Right hindlimb (tissue), 1 donor: Measurements from ENCODE around the gene CTDSP1.
A peak's percentile ranks its signal among the peaks of the same experiment; 100 is the strongest.

Source experiments
- DNase-seq: peaks from one replicate; pipeline ENCODE4 v3.0.0-alpha.2; 2018

CTDSP1 gene, protein sequence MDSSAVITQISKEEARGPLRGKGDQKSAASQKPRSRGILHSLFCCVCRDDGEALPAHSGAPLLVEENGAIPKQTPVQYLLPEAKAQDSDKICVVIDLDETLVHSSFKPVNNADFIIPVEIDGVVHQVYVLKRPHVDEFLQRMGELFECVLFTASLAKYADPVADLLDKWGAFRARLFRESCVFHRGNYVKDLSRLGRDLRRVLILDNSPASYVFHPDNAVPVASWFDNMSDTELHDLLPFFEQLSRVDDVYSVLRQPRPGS

DNA sequence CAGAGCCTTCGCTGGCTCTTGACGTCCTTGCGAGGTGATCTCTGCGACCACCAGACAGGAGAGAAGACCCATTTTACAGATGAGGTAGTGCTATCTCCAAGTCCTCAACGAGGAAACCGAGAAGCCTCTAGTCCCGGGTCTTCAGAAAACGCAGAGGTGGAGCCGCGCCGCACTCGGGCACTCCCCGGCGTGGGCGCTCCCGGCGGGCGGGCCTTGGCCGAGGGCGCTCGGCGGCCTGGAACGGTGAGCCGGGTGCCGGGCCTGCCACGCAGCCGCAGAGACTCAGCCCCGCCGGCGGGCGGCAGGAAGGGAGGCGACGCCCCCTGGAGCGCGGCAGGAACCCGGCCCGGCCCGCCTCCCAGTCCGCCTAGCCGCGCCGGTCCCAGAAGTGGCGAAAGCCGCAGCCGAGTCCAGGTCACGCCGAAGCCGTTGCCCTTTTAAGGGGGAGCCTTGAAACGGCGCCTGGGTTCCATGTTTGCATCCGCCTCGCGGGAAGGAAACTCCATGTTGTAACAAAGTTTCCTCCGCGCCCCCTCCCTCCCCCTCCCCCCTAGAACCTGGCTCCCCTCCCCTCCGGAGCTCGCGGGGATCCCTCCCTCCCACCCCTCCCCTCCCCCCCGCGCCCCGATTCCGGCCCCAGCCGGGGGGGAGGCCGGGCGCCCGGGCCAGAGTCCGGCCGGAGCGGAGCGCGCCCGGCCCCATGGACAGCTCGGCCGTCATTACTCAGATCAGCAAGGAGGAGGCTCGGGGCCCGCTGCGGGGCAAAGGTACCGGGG is at the start of gene CTDSP1:
CTDSP1 (plus strand) TSS at position 478 of the 776 bp plus-strand sequence; CDS start at position 701, 223 bp downstream.
- peak; percentile 99 for DNase-seq

DNA sequence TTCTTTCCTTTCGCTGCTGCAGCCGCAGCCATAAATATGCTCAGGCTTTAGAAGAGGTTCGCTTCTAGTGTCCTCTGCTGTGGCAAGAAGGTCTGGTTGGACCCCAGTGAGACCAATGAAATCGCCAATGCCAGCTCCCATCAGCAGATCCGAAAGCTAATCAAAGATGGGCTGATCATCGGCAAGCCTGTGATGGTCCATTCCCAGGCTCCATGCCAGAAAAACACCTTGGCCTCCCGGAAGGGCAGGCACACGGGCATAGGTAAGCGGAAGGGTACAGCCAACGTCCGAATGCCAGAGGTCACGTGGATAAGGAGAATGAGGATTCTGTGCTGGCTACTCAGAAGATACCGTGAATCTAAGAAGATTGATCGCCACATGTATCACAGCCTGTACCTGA is 45.6 kb upstream of the CTDSP1 start:
- DNase-seq, result no peak

DNA sequence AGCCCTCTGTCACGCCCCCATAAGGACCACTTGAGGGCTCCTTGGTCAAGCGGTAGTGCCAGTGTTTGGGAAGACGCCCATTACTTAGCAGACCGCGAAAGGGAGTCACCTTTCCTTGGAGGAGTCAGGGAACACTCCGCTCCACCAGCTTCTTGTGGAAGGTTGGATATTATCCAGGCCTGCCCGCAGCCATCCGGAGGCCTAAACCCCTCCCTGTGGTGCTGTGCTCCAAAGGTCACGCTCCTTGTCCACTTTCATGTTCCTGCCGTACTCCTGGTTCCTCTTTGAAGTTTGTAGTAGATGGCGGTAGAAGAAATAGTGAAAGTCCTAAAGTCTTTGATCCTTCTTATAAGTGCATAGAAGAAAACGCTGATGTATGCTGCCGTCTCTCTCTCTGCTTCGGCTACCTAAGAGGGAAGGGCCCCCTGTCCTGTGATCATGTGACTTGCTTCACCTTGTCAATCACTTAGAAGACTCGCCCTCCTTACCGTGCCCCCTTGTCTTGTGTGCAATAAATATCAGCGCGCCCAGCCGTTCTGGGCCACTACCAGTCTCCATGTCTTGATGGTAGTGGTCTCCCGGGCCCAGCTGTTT is 44.7 kb upstream of the CTDSP1 start:
- no peak for DNase-seq

DNA sequence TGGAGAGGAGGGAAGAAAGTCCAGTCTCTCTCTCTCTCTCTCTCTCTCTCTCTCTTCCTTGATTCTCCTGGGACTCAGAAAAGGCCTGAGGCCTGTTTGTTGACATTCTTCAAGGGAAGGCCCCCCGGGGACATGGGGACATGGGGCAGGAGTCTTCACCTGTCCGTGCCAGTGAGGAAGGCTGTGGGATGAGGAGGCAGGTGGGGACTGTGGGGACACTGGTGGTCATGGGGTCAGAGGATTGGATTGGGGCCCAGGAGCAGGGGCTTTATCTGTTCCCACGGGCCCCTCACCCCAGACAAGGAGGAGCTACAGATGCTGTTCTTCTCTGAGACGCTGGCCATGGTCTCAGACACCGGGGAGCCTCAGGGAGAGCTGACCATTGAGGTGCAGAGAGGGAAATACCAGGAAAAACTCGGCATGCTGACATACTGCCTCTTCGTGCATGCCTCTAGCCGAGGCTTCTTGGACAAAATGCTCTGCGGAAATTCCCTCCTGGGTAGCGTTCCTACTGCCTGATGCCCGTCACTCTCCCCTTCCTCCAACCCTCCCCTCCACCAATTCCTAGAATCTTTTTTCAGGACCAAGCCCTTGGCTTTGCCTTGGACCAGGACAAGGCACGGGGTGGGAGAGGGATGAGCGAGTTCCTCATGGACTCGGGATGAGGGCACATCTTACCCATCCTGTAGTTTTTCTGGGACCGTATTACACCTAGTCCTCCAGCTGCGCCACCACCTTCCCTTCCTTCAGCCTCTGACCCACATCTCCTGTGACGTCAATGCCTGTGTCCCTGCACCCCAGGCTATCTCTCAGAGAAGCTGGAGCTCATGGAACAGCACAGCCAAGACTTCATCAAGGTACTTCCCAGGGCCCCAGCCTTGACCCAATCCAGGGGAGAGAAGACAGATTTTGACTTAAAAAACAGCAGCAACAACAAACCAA is 42.2 kb upstream of the CTDSP1 start:
- no peak for DNase-seq

DNA sequence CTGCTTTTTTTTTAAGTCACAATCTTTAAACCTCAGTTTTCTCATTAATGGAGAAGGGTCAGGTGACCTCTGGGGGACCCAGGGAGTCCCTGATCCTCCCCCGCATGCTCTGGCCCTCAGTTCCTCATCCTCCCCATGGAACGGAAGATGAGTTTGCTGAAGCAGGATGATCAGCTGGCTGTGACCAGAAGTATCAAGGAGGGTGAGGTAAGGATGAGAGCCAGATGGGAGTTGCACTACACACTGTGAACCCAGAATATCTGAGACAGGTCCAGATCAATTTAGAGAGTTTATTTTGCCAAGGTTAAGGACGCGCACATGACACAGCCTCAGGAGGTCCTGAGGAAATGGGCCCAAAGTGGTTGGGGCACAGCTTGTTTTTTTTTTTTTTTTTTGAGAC is 39.2 kb upstream of the CTDSP1 start:
- DNase-seq, result no peak

DNA sequence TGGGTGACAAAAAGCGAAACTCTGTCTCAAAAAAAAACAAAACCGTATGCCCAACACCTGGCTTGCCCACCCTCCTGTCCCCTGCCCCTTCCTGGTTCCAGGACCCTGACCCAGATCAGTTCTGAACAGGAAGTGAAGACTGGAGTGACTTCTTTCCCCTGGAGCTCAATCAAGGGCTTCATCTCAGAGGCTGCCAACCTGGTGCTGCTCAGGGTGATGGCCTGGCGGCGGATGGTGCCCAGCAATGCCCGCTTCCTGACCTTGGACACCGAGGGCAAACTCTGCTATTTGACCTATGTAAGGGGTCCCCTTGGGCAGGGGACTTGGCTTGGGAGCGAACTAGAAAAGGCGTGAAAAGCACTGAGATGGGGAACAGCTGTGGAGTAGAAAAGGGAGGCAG is 37.1 kb upstream of the CTDSP1 start:
- DNase-seq, result no peak

DNA sequence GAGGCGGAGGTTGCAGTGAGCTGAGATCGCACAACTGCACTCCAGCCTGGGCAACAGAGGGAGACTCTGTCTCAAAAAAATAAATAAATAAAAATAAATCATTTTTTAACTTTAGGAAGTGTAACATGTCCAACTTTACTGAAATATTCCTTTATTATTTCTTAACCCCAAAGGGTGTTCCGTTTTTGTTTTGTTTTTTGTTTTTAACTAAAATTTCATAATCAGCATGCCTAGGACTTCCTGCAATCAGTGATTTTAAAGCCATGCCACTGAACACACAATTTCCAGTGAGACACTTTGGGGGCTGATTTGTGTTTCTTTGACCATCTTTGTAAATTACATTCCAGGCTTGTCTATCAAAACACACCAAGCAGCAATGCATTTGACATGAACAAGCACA is 35.9 kb upstream of the CTDSP1 start:
- no peak for DNase-seq

DNA sequence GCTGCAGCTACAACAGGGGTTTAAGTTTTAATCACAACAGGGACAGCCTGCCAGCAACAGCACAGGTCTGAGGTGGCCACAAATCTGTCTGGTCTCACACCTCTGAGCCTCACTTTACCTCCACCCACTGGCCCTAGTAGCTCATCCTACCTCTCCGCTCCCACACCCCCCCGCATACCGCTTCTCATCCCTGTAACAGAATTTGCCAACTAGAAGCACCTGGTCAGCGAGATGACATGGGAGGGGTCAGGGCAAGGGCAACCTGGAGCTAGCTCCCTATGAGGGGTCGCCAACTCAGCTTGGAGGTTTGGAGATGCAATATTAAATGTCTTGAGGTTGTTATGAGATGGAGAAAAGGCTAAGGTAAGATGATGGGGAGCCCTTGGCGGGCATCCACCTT is 35.5 kb upstream of the CTDSP1 start:
- no peak for DNase-seq

DNA sequence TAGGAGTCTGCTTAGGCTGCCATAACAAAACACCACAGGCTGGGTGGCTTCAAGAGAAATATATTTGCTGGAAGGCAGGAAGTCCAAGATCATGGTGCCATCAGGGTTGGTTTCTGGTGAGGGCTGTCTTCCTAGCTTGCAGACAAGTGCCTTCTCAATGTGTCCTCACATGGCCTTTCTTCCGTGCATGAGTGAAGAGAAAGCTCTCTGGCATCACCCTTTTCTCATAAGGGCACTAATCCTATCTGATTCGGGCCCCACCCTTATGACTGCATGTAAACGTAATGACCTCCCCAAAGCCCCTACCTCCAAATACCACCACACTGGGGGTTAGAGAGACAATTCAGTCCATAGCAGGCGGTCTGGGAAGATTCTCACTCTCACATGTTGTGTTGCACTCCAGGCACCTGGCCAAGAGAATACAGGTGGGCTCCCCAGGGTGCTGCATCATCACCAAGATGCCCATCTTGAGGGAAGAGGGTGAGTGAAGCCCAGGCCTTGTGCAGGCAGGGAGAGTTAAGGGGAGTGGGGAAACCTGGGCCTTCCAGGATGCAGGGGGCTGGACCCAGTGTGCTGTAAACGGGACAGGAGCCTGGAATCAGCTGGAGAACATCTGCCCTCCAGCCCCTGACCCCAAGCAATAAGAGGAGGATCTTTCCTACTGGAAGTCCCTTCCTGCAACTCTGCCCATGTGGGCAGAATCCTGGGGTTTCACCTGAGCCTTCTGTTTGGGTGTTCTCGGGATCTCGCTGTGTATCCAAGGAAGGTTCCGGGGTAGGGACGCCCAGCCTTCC is 32.9 kb upstream of the CTDSP1 start:
- no peak for DNase-seq

DNA sequence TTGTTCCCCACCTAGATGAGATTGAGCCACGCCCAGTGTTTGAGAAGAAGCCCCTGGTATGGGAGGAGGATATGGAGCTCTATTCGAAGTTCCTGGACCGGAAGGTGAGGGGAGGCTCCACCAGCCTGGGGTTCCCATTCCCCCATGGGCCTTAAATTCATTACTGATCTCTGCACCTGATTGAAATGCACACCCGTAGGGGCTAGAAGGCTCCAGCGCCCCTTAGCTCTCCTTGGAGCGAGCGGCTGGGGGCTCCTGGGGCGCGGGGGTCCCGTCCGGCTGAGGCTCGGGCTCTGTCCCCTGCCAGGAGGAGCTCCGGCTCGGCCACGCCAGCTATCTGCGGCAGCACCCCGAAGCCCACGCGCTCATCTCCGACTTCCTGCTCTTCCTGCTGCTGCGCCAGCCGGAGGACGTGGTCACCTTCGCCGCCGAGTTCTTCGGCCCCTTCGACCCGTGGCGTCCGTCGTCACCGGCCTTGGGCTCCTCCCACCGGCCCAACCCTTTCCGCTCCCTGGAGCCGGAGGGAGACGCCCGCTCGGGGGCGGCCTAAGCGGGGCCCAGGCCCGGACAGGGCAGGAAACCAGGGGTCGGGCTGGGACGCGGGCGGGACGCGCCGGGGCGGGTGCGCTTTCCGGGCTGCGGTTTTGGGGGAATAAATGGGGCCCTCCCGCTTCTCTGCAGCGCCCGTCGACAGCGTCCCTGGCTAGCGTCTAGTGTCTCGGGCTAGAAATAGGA is 32.1 kb upstream of the CTDSP1 start:
- peak; percentile 91 for DNase-seq

DNA sequence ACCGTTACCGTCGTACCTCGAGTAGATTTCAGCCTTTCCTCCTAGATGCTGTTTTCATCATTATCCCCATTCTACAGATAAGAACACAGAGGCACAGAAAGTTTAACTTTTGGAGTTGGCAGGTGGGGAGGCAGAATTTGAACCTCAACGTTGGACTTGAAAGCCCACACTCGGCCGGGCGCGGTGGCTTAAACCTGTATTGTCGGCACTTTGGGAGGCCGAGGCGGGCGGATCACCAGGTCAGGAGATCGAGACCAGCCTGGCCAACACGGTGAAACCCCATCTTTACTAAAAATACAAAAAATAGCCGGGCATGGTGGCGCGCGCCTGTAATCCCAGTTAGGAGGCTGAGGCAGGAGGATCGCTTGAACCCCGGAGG is 31.5 kb upstream of the CTDSP1 start:
- DNase-seq, result no peak

DNA sequence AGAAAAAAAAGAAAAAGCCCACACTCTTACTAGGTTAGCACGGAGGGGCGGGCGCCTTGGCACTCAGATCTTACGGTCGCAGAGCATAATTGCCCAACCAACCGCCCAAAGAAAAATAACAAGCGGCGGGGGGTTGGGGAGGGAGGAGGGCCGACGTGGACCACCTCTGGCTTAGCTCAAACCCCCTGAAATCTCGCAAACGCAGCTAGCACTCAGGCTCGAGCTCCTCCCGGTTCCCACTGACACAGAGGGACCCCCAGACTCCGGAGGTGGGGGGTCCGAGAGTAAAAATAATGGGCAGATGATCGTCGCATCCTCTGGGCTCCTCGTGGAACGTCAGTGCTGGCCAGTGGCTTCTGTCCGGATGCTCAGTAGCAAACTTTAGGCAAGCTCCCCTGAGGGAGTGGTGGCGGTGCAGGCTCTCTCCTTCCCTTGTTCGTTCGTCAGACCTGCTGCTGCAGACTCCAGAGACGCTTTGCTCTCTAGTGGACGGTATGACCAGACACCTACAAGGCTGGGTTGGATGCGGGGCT is 31.0 kb upstream of the CTDSP1 start:
- no peak for DNase-seq

DNA sequence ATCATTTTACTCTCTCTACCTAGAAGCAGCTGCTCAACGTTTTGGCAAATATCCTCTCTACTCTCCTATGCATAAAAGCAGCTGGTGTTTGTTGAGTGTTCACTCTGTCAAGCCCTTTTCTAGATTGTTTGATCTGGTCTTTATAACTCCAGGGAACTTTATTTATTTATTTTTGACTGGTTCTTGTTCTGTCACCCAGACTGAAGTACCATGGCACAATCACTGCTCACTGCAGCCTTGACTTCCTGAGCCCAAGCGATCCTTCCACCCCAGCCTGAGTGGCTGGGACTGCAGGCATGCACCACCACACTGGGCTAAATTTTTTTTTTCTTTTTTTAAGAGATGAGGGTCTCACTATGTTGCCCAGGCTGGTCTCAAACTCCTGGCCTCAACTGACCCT is 30.3 kb upstream of the CTDSP1 start:
- no peak for DNase-seq

DNA sequence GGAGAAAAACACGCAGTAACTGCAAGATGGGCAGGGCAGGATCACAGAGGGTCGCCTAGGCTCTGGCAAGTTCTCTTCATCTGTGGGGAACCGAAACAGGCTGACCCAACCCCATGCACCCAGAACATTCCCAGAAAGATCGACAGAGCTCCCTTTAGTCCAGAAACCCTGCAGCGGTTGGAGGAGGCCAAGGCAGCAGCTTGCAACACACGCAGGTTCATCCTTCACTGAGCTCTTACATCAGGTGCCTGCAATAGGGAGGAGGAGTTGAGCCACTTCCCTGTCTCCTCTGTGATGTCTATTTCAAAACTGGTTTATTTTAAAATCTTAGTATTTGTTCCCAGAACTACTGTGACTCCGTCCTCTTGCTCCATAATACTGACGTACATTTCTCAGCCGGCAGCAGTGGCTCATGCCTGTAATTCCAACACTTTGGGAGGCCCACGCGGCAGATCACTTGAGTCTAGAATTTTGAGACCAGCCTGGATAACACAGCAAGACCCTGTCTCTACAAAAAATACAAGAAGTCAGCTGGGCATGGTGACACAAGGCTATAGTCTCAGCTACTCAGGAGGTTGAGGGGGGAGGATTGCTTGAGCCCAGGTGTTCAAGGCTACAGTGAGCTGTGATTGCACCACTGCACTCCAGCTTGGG is 29.1 kb upstream of the CTDSP1 start:
- DNase-seq, result no peak

DNA sequence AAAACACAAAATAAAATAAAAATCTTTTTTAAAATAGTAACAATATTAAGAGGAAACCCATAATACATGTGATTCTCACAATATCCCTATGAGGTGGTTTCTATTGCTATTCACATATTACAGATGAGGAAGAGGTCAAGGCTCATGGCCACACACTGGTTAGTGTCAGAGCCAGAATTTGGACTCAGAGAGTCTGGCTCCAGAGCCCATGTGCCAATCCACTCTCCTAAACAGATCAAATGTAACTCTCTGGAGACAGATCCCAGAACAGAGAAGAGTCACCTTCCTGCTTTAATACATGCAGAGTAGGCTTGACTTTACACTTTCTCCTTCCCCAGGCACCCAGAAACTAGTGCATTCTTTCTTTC is 27.7 kb upstream of the CTDSP1 start:
- DNase-seq, result no peak

DNA sequence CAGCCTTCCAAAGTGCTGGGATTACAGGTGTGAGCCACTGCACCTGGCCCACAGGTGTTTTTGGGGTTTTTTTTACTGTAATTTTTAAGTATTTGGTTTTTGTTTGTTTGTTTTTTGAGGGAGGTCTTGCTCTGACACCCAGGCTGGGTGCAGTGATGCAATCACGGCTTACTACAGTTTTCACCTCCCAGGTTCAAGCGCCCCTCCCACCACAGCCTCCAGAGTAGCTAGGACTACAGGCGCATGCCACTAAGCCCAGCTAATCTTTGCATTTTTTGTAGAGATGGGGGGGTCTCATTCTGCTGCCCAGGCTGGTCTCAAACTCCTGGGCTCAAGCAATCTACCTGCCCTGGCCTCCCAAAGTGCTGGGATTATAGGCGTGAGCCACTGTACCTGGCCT is 24.9 kb upstream of the CTDSP1 start:
- DNase-seq, result no peak

DNA sequence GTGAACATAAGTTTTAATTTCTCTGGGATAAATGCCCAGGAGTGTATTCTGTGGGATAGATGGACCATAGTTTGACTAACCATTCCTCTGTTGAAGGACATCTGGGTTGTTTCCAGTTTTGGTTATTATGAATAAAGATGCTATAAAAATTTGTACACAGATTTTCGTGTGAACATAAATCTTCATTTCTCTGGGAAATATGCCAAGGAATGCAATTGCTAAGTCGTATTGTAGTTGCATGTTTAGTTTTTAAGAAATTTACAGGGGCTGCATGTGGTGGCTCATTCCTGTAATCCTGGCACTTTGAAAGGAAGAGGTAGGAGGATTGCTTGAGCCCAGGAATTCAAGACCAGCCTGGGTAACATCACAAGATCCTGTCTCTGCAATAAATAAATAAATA is 24.5 kb upstream of the CTDSP1 start:
- no peak for DNase-seq

DNA sequence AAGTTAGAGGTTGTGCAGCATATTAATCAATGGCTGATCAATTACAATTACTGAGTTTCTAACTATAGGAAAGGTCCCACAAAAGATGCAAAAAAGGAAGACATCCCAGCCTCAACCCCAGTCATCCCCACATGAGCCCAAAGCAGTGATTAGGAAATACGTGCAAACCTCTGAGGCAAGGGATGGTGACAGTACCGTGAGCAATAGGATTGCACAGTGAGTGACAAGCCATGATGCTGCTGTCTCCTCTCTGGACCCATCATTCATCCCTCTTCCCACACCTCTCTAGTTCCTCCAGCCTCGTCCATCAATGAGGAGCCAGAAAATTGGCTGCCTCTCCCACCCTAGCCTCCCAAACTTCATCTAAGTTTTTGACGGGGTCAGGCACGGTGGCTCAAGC is 21.6 kb upstream of the CTDSP1 start:
- no peak for DNase-seq

DNA sequence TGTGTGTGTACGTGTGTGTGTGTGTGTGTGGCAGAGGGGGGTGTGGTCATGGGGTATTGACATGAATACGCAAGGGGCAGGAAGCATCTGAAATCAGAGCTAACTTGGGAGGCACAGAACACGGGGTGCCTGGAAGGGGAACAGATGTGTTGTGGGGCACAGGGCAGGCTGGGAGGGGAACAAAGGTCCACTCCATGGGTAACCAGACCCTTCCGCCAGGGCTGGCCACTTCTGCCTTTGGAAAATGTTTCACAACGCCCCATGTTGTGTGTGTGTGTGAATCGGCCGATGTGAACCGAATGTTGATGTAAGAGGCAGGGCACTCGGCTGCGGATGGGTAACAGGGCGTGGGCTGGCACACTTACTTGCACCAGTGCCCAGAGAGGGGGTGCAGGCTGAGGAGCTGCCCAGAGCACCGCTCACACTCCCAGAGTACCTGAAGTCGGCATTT is 17.7 kb upstream of the CTDSP1 start, which contains the start of gene SLC11A1:
SLC11A1 (plus strand) TSS at position 358 of the 451 bp plus-strand sequence. CDS start 96 bp downstream, outside the sequence.
- DNase-seq, result no peak

DNA sequence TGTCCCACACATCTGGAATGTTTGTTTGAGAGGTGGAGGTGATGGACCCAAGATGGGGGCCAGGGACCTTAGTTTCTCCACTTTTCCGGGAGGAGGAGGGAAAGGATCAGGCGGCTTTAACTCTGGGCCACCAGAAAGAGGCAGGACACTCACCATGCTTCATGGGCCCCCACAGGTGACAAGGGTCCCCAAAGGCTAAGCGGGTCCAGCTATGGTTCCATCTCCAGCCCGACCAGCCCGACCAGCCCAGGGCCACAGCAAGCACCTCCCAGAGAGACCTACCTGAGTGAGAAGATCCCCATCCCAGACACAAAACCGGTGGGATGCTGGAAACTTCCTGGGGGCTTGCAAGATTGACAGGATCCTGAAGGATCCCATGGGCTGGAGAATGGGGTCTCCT is 16.9 kb upstream of the CTDSP1 start:
- DNase-seq, result no peak
